ENCODE results near the gene CD300E.

Gene CD300E

GRCh38 chr17:74561586-74561985 lies 62.0 kb downstream of the CD300E start:
- no peak for DNase-seq
